IPS-NIHi11 (cell line): ENCODE measurements around the gene CLOCK.
"Not testable (repeated sequence)": the region's sequence is repeated elsewhere in the genome, so short reads cannot be mapped to it uniquely, and the experiment has no call there.

Experiments used
- DNase-seq: peaks from one replicate; pipeline ENCODE4 v3.0.0; 2012; ENCODE audit warnings: mixed read lengths, low spot score

Gene CLOCK

GRCh38 chr4:55546756-55547465 is at the start of gene CLOCK:
Gene CLOCK (minus strand): TSS chr4:55546909. CDS start chr4:55482785, 64,124 bp downstream.
- DNase-seq = peak; percentile 88

- DNase-seq = peak; percentile 22
Observed at GRCh38 chr4:55592014-55592413, 45.3 kb upstream of the CLOCK start, which contains the start of gene PDCL2. Gene PDCL2 (minus strand): TSS chr4:55592245. CDS start chr4:55592109, 136 bp downstream.

- DNase-seq = no peak
Observed at GRCh38 chr4:55588160-55588559, 41.5 kb upstream of the CLOCK start.

GRCh38 chr4:55582773-55583172 is 36.1 kb upstream of the CLOCK start:
- not testable (repeated sequence) for DNase-seq

- DNase-seq = no peak
Observed at GRCh38 chr4:55578341-55579010, 31.8 kb upstream of the CLOCK start.

- DNase-seq = no peak
Observed at GRCh38 chr4:55575513-55575912, 28.8 kb upstream of the CLOCK start.

GRCh38 chr4:55574252-55574651 is 27.5 kb upstream of the CLOCK start:
- DNase-seq = no peak

- no peak for DNase-seq
Observed at GRCh38 chr4:55571806-55572205, 25.1 kb upstream of the CLOCK start.

- DNase-seq = no peak
Observed at GRCh38 chr4:55568905-55569504, 22.3 kb upstream of the CLOCK start.

GRCh38 chr4:55561889-55562288 is 15.2 kb upstream of the CLOCK start:
- no peak for DNase-seq

GRCh38 chr4:55560096-55560495 is 13.4 kb upstream of the CLOCK start:
- no peak for DNase-seq

GRCh38 chr4:55554453-55555030 is 7.8 kb upstream of the CLOCK start:
- no peak for DNase-seq

- DNase-seq = peak; percentile 26
Observed at GRCh38 chr4:55553441-55554201, 6.9 kb upstream of the CLOCK start.

GRCh38 chr4:55551964-55552363 is 5.3 kb upstream of the CLOCK start:
- not testable (repeated sequence) for DNase-seq

GRCh38 chr4:55549888-55550287 is 3.2 kb upstream of the CLOCK start:
- DNase-seq = no peak

GRCh38 chr4:55547918-55548317 is 1.2 kb upstream of the CLOCK start:
- no peak for DNase-seq

- DNase-seq = peak; percentile 50
Observed at GRCh38 chr4:55547466-55547770, 709 bp upstream of the CLOCK start.

- DNase-seq = no peak
Observed at GRCh38 chr4:55546506-55546755, 278 bp downstream of the CLOCK start.

- DNase-seq = peak; percentile 69
Observed at GRCh38 chr4:55545641-55546505, 836 bp downstream of the CLOCK start.

- no peak for DNase-seq
Observed at GRCh38 chr4:55545151-55545550, 1.6 kb downstream of the CLOCK start.

- DNase-seq = no peak
Observed at GRCh38 chr4:55543858-55544257, 2.9 kb downstream of the CLOCK start.

- no peak for DNase-seq
Observed at GRCh38 chr4:55540271-55540670, 6.4 kb downstream of the CLOCK start.
